Nephron (organoid): ENCODE results near the gene TLCD4.

Experiments used
- H3K27ac Mint-ChIP-seq, 3 experiments: 2 replicates each; pipeline ENCODE4 v1.8.0; 2020; ENCODE audit warnings: mixed read lengths in 3 of 3, mild to moderate bottlenecking in 2 of 3, moderate library complexity in 1 of 3
- H3K27me3 Mint-ChIP-seq: 2 replicates; pipeline ENCODE4 v1.8.0; 2021; ENCODE audit warnings: low read depth, mild to moderate bottlenecking, moderate library complexity, mixed read lengths
- H3K36me3 Mint-ChIP-seq: 2 replicates; pipeline ENCODE4 v1.8.0; 2020; ENCODE audit warnings: low read depth, mixed read lengths
- H3K4me1 Mint-ChIP-seq: 2 replicates; pipeline ENCODE4 v1.8.0; 2020; ENCODE audit warnings: mixed read lengths
- H3K4me3 Mint-ChIP-seq, 3 experiments: 2 replicates each; pipeline ENCODE4 v1.8.0; 2020; ENCODE audit warnings: mild to moderate bottlenecking in 3 of 3, mixed read lengths in 3 of 3, moderate library complexity in 2 of 3
- H3K9me3 Mint-ChIP-seq: 2 replicates; pipeline ENCODE4 v1.8.0; 2020; ENCODE audit warnings: mixed read lengths
- CTCF ChIP-seq, 3 experiments: fragments of 200-600 bp; sonication (generic); IDR thresholded peaks; one replicate each; pipeline ENCODE4 v1.5.0; 2021; ENCODE audit warnings: antibody characterized with exemption in 3 of 3; ENCODE audit not compliant: unreplicated experiment in 3 of 3

TLCD4 gene

GRCh38 chr1:95080879-95081278 lies 36.3 kb upstream of the TLCD4 start:
- H3K9me3 Mint-ChIP-seq, result no peaks in the 10 kb centered on the region
- H3K36me3 Mint-ChIP-seq, result no peaks in the 10 kb centered on the region
- no peak overlapping the region for H3K27ac Mint-ChIP-seq
- H3K4me1 Mint-ChIP-seq, result no peaks in the 10 kb centered on the region
- H3K4me3 Mint-ChIP-seq, result no peak overlapping the region
- no peaks in the 10 kb centered on the region for H3K27me3 Mint-ChIP-seq
- TF ChIP-seq CTCF (IDR thresholded peaks at IDR 0.05; ENCODE audit: unreplicated experiment in 3 of 3), result no peak

GRCh38 chr1:95084317-95085176 lies 32.6 kb upstream of the TLCD4 start:
- H3K27me3 Mint-ChIP-seq, result no peaks in the 10 kb centered on the region
- no peak overlapping the region for H3K27ac Mint-ChIP-seq
- H3K9me3 Mint-ChIP-seq, result peaks cover 4% of the 10 kb centered on the region
- H3K36me3 Mint-ChIP-seq, result no peaks in the 10 kb centered on the region
- H3K4me1 Mint-ChIP-seq, result peaks cover 7% of the 10 kb centered on the region
- H3K4me3 Mint-ChIP-seq, result no peak overlapping the region
- TF ChIP-seq CTCF (IDR thresholded peaks at IDR 0.05; ENCODE audit: unreplicated experiment in 3 of 3), result peak; percentile 43 to 56 (median 49)

- Mint-ChIP-seq H3K4me1 (peaks cover 7% of the 10 kb centered on the region), H3K36me3 (no peaks in the 10 kb centered on the region), H3K4me3 (no peak overlapping the region), H3K9me3 (peaks cover 4% of the 10 kb centered on the region), H3K27me3 (peaks cover 3% of the 10 kb centered on the region), H3K27ac (no peak overlapping the region)
- no peak for TF ChIP-seq CTCF (IDR thresholded peaks at IDR 0.05; ENCODE audit: unreplicated experiment in 3 of 3)
These were observed 31.8 kb upstream of the TLCD4 start for GRCh38 chr1:95085376-95085775.

GRCh38 chr1:95086949-95087533 lies 30.1 kb upstream of the TLCD4 start:
- no peaks in the 10 kb centered on the region for H3K36me3 Mint-ChIP-seq
- peaks cover 3% of the 10 kb centered on the region for H3K27me3 Mint-ChIP-seq
- peaks cover 9% of the 10 kb centered on the region for H3K9me3 Mint-ChIP-seq
- no peak overlapping the region for H3K4me3 Mint-ChIP-seq
- TF ChIP-seq CTCF (IDR thresholded peaks at IDR 0.05; ENCODE audit: unreplicated experiment in 3 of 3), result no peak
- H3K4me1 Mint-ChIP-seq, result peaks cover 7% of the 10 kb centered on the region
- peak overlapping the region; percentile 19 to 52 (median 49) for H3K27ac Mint-ChIP-seq

- Mint-ChIP-seq H3K4me1 (peaks cover 7% of the 10 kb centered on the region), H3K27ac (no peak overlapping the region), H3K9me3 (peaks cover 9% of the 10 kb centered on the region), H3K4me3 (no peak overlapping the region), H3K27me3 (peaks cover 3% of the 10 kb centered on the region), H3K36me3 (no peaks in the 10 kb centered on the region)
- no peak for TF ChIP-seq CTCF (IDR thresholded peaks at IDR 0.05; ENCODE audit: unreplicated experiment in 3 of 3)
These were observed 28.9 kb upstream of the TLCD4 start for GRCh38 chr1:95088303-95088702.
